Ishikawa (cell line): ENCODE results near the gene PLPP3.

Experiments
- CEBPB ChIP-seq: IDR thresholded peaks from 2 replicates; pipeline ENCODE4 v1.6.1; 2012
- CREB1 ChIP-seq: IDR thresholded peaks from 2 replicates; pipeline ENCODE4 v1.6.1; 2012; ENCODE audit warnings: low read depth
- EP300 ChIP-seq: IDR thresholded peaks from 2 replicates; pipeline ENCODE4 v1.6.1; 2012; ENCODE audit warnings: borderline replicate concordance
- NFIC ChIP-seq: IDR thresholded peaks from 2 replicates; pipeline ENCODE4 v1.6.1; 2012
- RAD21 ChIP-seq: IDR thresholded peaks from 2 replicates; pipeline ENCODE4 v1.6.1; 2012; ENCODE audit warnings: low read depth
- REST ChIP-seq: IDR thresholded peaks from 2 replicates; pipeline ENCODE4 v1.6.1; 2012; ENCODE audit warnings: low read depth, mild to moderate bottlenecking
- TCF12 ChIP-seq: IDR thresholded peaks from 2 replicates; pipeline ENCODE4 v1.6.1; 2012; ENCODE audit warnings: low read depth
- YY1 ChIP-seq: IDR thresholded peaks from 2 replicates; pipeline ENCODE4 v1.6.1; 2012; ENCODE audit warnings: low read depth
- ZBTB7A ChIP-seq: IDR thresholded peaks from 2 replicates; pipeline ENCODE4 v1.6.1; 2012; ENCODE audit warnings: low read depth
- TF ChIP-seq, protein P1 (sequence below): IDR thresholded peaks from 2 replicates; pipeline ENCODE4 v1.6.1; 2012
- TF ChIP-seq, protein P2 (sequence below): IDR thresholded peaks from 2 replicates; pipeline ENCODE4 v1.6.1; 2012

DNA sequence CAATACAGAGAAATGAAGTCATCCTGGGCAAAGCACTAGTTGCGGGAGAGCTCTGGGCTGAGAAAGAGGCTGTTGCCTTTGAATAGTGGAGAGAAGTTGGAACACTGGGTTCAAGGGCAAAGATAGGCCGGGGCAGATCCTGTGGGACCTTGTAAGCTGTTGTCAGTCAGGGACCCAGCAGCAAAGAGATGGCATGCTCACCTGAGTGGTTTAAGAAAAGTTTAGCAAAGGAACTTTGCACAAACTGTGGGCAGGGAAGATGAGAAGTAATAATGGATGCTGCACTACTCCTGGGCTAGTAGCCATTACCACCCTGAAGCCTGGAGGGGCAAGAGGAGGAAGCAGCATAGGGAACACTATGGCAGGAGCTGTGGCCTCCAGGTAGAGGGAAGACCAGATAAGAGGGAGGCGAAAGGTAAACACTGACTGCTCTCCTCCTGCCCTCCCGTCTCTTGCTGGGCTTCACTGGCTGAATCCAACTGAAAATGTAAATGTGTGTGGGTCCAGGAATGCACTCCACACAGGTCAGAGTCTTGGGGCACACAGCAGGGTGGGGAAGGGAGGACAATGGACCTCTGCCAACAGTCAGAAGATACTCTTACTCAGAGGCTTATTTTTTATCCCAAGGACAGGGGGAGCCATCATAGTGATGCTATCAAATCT lies 129.2 kb downstream of the PLPP3 start:
- TF ChIP-seq ZBTB7A (no peak), REST (no peak), EP300 (no peak), CREB1 (no peak), CEBPB (no peak), NFIC (no peak), TCF12 (no peak), YY1 (no peak), RAD21 (no peak)
- TF ChIP-seq, protein P1, sequence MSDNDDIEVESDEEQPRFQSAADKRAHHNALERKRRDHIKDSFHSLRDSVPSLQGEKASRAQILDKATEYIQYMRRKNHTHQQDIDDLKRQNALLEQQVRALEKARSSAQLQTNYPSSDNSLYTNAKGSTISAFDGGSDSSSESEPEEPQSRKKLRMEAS: no peak
- TF ChIP-seq, protein P2, sequence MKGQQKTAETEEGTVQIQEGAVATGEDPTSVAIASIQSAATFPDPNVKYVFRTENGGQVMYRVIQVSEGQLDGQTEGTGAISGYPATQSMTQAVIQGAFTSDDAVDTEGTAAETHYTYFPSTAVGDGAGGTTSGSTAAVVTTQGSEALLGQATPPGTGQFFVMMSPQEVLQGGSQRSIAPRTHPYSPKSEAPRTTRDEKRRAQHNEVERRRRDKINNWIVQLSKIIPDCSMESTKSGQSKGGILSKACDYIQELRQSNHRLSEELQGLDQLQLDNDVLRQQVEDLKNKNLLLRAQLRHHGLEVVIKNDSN: no peak
